DMS53 treated with DMSO at 0.1 percent for 48 hours (cell line): ENCODE results near the gene MESP2.
A peak's percentile ranks its signal among the peaks of the same experiment; 100 is the strongest.

ENCODE experiments used
- DNase-seq: peaks from one replicate; lab custom pipeline; 2025; ENCODE audit not compliant: unreplicated experiment; lab: John Stamatoyannopoulos, UW

MESP2 gene

GRCh38 chr15:89755701-89756100 is 20.4 kb upstream of the MESP2 start:
- no peak for DNase-seq

- no peak for DNase-seq
Measured at GRCh38 chr15:89756897-89757296, 19.2 kb upstream of the MESP2 start.

- DNase-seq: no peak
Measured at GRCh38 chr15:89758283-89758682, 17.8 kb upstream of the MESP2 start.

- no peak for DNase-seq
Measured at GRCh38 chr15:89758981-89759380, 17.2 kb upstream of the MESP2 start.

- no peak for DNase-seq
Measured at GRCh38 chr15:89759835-89760234, 16.3 kb upstream of the MESP2 start.

- peak; percentile 2 for DNase-seq
Measured at GRCh38 chr15:89760303-89761008, 15.7 kb upstream of the MESP2 start.

- DNase-seq: no peak
Measured at GRCh38 chr15:89761009-89761831, 14.9 kb upstream of the MESP2 start.

- no peak for DNase-seq
Measured at GRCh38 chr15:89761929-89762328, 14.2 kb upstream of the MESP2 start.

GRCh38 chr15:89765694-89766093 is 10.4 kb upstream of the MESP2 start:
- no peak for DNase-seq

- DNase-seq: no peak
Measured at GRCh38 chr15:89766357-89767311, 9.5 kb upstream of the MESP2 start.

GRCh38 chr15:89767411-89767915 is 8.7 kb upstream of the MESP2 start:
- DNase-seq: no peak

- no peak for DNase-seq
Measured at GRCh38 chr15:89768071-89768500, 8.0 kb upstream of the MESP2 start.

GRCh38 chr15:89769366-89769765 is 6.8 kb upstream of the MESP2 start:
- DNase-seq: no peak

- DNase-seq: no peak
Measured at GRCh38 chr15:89770041-89770440, 6.1 kb upstream of the MESP2 start.

GRCh38 chr15:89772932-89773583 is 3.1 kb upstream of the MESP2 start:
- no peak for DNase-seq

GRCh38 chr15:89774492-89774891 is 1.6 kb upstream of the MESP2 start:
- DNase-seq: no peak

- DNase-seq: no peak
Measured at GRCh38 chr15:89775815-89776214, 317 bp upstream of the MESP2 start.

GRCh38 chr15:89777073-89777751 is 1.1 kb downstream of the MESP2 start:
- no peak for DNase-seq

- DNase-seq: no peak
Measured at GRCh38 chr15:89777782-89778380, 1.7 kb downstream of the MESP2 start.

- no peak for DNase-seq
Measured at GRCh38 chr15:89778861-89779260, 2.7 kb downstream of the MESP2 start.
